Esophagus squamous epithelium (tissue), 5 donors: ENCODE data around the gene JPH4. TPM values are rescaled to one million over a fixed set of nuclear protein-coding genes. Genes with fewer than 3 reads are reported as not detected.
A peak's percentile ranks its signal among the peaks of the same experiment; 100 is the strongest.

Experiments used
- DNase-seq: peaks from one replicate; lab custom pipeline; 2025; lab: John Stamatoyannopoulos, UW
- H3K27ac ChIP-seq, 4 donors: fragments of 200-600 bp; sonication (generic); one replicate each; pipeline ENCODE4 v1.5.1; 2016 to 2019; ENCODE audit warnings: mild to moderate bottlenecking in 1 of 4
- H3K27me3 ChIP-seq, 4 donors: fragments of 200-600 bp; sonication (generic); 1 replicate in 3 of 4; 2 replicates in 1 of 4; pipeline versions ENCODE4 v1.5.1 to v1.6.0; 2017 to 2021; ENCODE audit warnings: antibody characterized with exemption in 1 of 4
- H3K36me3 ChIP-seq, 3 donors: fragments of 200-600 bp; sonication (generic); one replicate each; pipeline ENCODE4 v1.5.1; 2016 to 2019
- H3K4me1 ChIP-seq, 3 donors: fragments of 200-600 bp; sonication (generic); one replicate each; pipeline ENCODE4 v1.5.1; 2017 to 2019
- H3K4me3 ChIP-seq, 4 donors: fragments of 200-600 bp; sonication (generic); 1 replicate in 3 of 4; 2 replicates in 1 of 4; pipeline ENCODE4 v1.5.1; 2016 to 2019; ENCODE audit warnings: mild to moderate bottlenecking in 2 of 4, moderate library complexity in 1 of 4
- H3K9me3 ChIP-seq, 3 donors: fragments of 200-600 bp; sonication (generic); one replicate each; pipeline ENCODE4 v1.5.1; 2016 to 2019
- POLR2A ChIP-seq, 4 donors: fragments of 450-650 bp; IDR thresholded peaks; one replicate each; pipeline ENCODE4 v1.6.1; 2017; ENCODE audit warnings: antibody characterized with exemption in 4 of 4, mild to moderate bottlenecking in 4 of 4, moderate library complexity in 3 of 4
- WGBS, 2 donors: methylation state at CpG; one replicate each; pipeline ENCODE4 v1.1.5; 2018; 5-methylcytosine and 5-hydroxymethylcytosine counted together
- intact Hi-C: fragments of 100-400 bp; cut with DNase I; formaldehyde crosslinking; loops from one replicate; pipeline ENCODE4 v1.15.0; 2022
- total RNA-seq, 4 donors: library from RNA; depleted of rRNA; stranded (reverse); fragments of >200 nt; gene quantifications; one replicate each; pipeline ENCODE4 v1.1.0, GENCODE V29; 2016
- TF ChIP-seq, protein P1 (sequence below), 6 experiments: fragments of 450-650 bp in 4 of 6; fragments of 200-600 bp in 2 of 6; sonication (generic) in 2 of 6; IDR thresholded peaks; one replicate each; pipeline ENCODE4 v1.5.1; 2016 to 2019; ENCODE audit warnings: antibody characterized with exemption in 6 of 6, mild to moderate bottlenecking in 4 of 6, moderate library complexity in 4 of 6
- donor health status: DM: yes; HTN: yes; CAD: no.

Gene JPH4
- total RNA-seq, 4 donors from 2014 or later, result 0.21 to 2.7 TPM; not detected in 2

DNA sequence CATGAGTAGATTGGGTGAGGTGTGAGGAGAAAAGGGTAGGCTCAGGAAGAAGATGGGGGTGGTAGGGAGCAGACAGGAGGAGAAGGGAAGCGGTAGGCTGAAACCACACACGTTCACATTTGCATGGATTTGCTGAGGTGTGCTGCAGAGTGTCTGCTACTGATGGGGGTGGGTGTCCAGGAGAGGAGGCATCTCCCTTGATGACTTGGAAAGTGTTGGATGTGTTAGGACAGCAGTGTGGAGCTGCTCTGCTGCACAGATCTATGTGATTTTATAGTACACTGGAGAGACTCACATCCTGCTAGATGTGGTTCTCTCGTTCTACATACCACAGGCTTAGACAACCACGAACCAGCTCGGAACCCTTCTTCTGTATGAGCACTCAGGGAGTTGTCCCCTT, 36.3 kb downstream of the JPH4 start:
- intact Hi-C loops, result no loop called here
- H3K4me1 ChIP-seq, result peaks cover 0 to 5% (median 0%) of the 10 kb centered on the region in 3 donors
- H3K9me3 ChIP-seq, result no peaks in the 10 kb centered on the region
- WGBS, 2 donors, result 75 to 80% methylated on average over 5 of the region's 5 CpGs
- no peaks in the 10 kb centered on the region for H3K27me3 ChIP-seq
- no peak for TF ChIP-seq POLR2A (IDR thresholded peaks at IDR 0.05)
- TF ChIP-seq, protein P1, sequence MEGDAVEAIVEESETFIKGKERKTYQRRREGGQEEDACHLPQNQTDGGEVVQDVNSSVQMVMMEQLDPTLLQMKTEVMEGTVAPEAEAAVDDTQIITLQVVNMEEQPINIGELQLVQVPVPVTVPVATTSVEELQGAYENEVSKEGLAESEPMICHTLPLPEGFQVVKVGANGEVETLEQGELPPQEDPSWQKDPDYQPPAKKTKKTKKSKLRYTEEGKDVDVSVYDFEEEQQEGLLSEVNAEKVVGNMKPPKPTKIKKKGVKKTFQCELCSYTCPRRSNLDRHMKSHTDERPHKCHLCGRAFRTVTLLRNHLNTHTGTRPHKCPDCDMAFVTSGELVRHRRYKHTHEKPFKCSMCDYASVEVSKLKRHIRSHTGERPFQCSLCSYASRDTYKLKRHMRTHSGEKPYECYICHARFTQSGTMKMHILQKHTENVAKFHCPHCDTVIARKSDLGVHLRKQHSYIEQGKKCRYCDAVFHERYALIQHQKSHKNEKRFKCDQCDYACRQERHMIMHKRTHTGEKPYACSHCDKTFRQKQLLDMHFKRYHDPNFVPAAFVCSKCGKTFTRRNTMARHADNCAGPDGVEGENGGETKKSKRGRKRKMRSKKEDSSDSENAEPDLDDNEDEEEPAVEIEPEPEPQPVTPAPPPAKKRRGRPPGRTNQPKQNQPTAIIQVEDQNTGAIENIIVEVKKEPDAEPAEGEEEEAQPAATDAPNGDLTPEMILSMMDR (IDR thresholded peaks at IDR 0.05), result no peak
- H3K4me3 ChIP-seq, result no peak overlapping the region
- H3K36me3 ChIP-seq, result no peaks in the 10 kb centered on the region
- DNase-seq, result no peak
- no peak overlapping the region for H3K27ac ChIP-seq

DNA sequence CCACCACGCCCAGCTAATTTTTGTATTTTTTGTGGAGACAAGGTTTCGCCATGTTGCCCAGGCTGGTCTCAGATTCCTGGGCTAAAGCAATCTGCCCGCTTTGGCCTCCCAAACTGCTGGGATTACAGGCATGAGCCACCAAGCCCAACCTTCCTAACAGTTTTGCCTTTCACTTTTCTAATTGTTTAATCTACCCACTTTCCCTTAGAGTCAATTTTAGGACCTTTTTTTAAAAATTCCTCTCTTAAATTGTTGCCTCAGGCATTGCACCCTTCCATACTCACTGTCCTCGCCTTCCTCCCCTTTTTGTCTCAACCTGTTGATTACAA, 38.5 kb downstream of the JPH4 start:
- TF ChIP-seq, protein P1 (IDR thresholded peaks at IDR 0.05), result no peak
- no peak for TF ChIP-seq POLR2A (IDR thresholded peaks at IDR 0.05)
- Histone ChIP-seq H3K9me3 (no peaks in the 10 kb centered on the region), H3K4me1 (peaks cover 0 to 5% (median 0%) of the 10 kb centered on the region in 3 donors), H3K4me3 (no peak overlapping the region), H3K27me3 (no peaks in the 10 kb centered on the region), H3K36me3 (no peaks in the 10 kb centered on the region), H3K27ac (no peak overlapping the region)
- intact Hi-C loops, result no loop called here
- WGBS, 2 donors, result 73 to 88% methylated on average over 3 to 4 of the region's 4 CpGs
- DNase-seq, result no peak

DNA sequence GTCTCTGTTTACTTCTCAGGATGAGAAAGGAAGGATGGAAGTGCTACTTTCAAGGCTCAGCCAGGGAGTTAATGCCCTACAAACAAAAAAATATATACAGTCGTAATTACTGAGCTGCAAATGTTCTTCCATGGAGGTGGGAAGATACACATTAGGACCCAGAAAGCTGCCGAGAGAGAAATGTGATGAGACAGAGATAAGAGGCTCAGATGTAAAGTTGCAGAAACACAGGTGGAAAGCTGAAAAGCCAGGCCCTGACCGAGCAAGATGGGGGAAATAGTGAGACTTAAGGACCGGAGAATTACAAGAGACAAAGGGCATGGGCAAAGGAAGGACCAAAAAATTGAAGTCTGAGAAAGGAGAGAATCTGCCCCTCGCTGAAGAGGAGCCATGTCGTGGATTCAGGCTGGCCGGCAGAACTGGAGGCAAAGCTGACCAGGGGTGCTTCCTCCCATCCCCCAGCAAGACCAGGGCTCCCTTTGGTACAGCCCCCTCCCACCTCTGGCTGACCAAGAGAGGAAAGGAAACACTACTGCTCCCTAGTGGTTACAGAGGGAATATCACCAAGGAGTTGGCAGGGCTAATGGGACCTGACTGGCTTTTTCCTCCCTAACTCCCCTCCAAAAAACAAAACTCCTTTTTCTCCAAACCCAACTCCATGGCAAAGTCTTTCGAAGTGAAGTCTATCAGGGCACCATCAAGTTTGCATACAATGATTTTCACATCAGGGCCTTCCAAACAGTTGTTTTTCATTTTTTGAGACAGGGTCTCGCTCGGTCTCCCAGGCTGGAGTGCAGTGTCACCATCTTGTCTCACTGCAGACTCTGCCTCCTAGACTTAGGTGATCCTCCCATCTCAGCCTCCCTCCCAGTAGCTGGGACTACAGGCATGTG, 39.1 kb downstream of the JPH4 start:
- no peak overlapping the region for H3K27ac ChIP-seq
- peaks cover 0 to under 1% (median 0%) of the 10 kb centered on the region in 3 donors for H3K4me1 ChIP-seq
- no peak overlapping the region for H3K4me3 ChIP-seq
- H3K36me3 ChIP-seq, result no peaks in the 10 kb centered on the region
- intact Hi-C loops, result no loop called here
- no peak for DNase-seq
- no peaks in the 10 kb centered on the region for H3K27me3 ChIP-seq
- 30 to 38% methylated on average over 10 of the region's 10 CpGs for WGBS, 2 donors
- H3K9me3 ChIP-seq, result no peaks in the 10 kb centered on the region
- TF ChIP-seq POLR2A (IDR thresholded peaks at IDR 0.05), result no peak
- TF ChIP-seq, protein P1 (IDR thresholded peaks at IDR 0.05), result peak; percentile 54 to 76 (median 56)

DNA sequence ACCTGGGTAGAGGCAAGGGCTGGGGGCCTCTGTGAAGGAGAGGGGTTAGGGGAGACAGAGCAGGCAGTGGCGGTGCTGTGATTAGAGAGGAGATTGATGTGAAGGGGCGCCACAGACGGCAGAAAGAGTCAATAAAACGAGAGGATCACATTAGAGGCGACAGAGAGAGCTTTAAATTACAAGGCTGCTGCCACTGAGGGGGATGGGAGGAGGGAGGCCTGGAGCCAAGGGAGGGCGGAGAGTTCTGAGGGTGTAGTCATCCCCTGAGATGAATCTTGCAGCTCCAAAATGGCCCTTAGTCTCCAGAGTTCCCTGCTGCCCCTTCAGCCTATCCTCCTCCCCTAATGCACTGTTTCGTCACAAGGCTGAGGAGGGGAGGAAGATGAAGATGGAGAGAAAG, 39.8 kb downstream of the JPH4 start:
- Histone ChIP-seq H3K4me3 (no peak overlapping the region), H3K27ac (no peak overlapping the region), H3K9me3 (no peaks in the 10 kb centered on the region), H3K36me3 (no peaks in the 10 kb centered on the region), H3K27me3 (no peaks in the 10 kb centered on the region), H3K4me1 (no peaks in the 10 kb centered on the region)
- DNase-seq, result no peak
- TF ChIP-seq, protein P1 (IDR thresholded peaks at IDR 0.05), result no peak
- no peak for TF ChIP-seq POLR2A (IDR thresholded peaks at IDR 0.05)
- intact Hi-C loops, result no loop called here
- 47% methylated on average over 7 of the region's 7 CpGs for WGBS, 2 donors

DNA sequence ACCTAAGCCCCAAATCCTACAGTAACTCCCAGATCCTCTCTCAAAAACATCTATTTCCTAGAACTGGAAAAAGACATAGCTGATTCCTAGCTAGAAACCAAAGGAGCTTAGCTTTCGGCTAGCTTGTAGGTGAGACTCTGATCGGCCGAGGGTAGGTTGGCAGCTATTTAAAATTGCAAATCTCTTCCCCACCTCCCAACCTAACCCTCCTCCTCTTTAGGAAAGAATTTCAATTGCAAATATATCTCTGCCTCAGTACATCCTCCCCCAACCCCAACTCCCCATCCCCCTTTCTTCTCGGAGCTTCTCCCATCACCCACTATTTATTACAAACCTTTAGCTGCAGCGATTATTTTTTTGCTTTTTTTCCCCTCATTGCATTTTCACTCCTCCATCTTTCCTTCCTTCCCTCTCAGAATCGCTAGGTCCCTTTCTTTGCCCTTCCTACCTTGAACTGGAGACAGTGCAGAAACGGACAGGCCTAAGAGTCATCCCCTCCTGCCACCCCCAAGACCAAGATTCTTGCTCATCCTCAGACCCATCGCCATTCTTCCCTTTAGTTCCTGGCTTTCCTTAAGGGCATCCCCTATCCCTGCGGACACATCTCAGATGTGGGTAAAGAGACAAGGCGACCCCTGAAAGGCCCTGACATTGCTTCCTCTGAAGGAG, 40.4 kb downstream of the JPH4 start:
- H3K27ac ChIP-seq, result no peak overlapping the region
- intact Hi-C loops, result no loop called here
- 60 to 65% methylated on average over 9 to 10 of the region's 10 CpGs for WGBS, 2 donors
- DNase-seq, result no peak
- TF ChIP-seq, protein P1 (IDR thresholded peaks at IDR 0.05), result no peak
- no peak for TF ChIP-seq POLR2A (IDR thresholded peaks at IDR 0.05)
- no peaks in the 10 kb centered on the region for H3K27me3 ChIP-seq
- no peaks in the 10 kb centered on the region for H3K9me3 ChIP-seq
- H3K36me3 ChIP-seq, result no peaks in the 10 kb centered on the region
- H3K4me3 ChIP-seq, result no peak overlapping the region
- no peaks in the 10 kb centered on the region for H3K4me1 ChIP-seq
